GM21576 (cell line): ENCODE results near the gene MARK3.

Experiments
- ATAC-seq: cut with Tn5 transposase; IDR thresholded peaks from one replicate; pipeline ENCODE4 v1.9.1; 2021; ENCODE audit warnings: mild to moderate bottlenecking, moderate library complexity; ENCODE audit not compliant: unreplicated experiment

Gene MARK3

DNA sequence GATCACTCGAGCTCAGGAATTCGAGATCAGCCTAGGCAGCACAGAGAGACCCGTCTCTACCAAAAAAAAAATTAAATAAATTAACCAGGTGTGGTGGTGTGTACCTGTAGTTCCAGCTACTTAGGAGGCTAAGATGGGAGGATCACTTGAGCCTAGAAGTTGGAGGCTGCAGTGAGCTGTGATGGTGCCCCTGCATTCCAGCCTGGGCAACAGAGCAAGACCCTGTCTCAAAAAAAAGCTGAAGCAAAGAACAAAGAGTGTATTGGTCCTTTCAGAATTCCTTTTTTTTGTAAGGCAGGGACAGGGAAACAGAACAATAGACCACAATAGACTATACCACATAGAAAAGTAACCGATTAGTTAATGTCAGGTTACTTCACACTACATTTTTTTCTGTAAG lies 47.4 kb downstream of the MARK3 start:
- no peak for ATAC-seq

DNA sequence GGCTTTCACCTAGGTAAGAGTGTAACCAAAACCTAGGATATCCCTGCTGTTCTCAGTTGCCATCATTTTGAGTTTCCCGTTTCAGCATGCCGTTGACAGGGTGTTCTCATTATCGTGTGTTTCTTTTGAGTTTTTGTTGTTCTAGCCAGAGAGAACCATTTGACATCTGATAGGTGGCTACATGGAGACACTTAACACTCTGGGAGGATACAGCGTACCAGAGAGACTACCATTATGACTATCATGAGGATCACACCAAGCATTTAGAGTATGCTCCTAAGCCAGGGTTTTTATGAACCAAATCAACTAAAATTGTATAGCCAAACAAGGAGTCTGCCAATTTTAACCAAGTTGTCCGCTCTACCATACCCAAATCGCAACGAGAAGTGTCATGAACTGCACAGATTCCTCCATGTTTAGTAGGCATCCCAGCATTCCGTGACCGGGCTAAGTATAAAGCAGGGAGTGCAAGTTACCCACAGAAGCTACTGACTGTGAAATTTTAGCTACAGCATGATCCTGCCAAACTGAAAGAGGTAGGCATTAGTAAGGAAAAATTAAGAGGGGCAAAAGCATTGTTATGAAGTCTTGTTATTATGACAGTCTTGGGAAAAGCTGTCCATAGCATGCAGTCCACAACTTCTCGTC lies 48.8 kb downstream of the MARK3 start:
- no peak for ATAC-seq

DNA sequence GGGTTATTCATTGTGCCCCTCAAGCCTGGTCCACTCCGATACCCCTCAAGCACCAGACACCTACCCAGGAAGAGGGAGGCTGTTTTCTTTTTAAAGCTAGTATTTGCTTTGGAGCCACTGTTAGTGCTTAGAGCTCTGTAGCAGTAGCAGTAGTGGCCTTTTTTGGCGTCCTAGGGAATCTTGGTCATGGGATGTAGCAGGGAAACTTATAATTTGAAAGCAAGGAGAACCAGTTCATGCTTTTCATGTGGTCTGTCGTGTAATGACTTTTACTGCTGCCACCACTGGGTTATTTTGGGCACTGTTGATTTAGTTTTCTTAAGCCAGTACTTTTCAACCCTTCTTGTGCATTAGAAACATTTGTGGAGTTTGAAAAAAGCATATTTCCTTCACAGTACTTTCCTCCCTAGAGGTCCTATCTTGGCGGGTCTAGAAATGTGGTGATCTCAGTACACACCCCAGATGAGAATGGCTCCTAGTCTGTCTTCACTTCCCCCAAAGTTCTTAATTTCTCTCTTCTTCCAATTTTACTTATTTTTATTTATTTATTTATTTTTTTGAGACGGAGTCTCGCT lies 49.7 kb downstream of the MARK3 start:
- no peak for ATAC-seq

DNA sequence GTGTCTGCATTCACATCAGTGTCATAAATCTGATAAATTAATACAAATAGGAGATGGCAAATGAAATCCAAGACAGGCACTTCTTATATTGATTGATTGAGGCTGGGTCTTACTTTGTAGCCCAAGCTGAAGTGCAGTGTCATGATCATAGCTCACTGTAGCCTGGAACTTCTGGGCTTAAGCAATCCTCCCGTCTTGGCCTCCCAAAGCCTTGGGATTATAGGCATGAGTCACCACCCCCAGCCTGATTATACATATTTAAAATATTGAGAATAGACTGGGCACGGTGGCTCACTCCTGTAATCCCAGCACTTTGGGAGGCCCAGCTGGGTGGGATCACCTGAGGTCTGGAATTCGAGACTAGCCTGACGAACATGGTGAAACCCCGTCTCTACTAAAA lies 51.3 kb downstream of the MARK3 start:
- ATAC-seq: no peak

DNA sequence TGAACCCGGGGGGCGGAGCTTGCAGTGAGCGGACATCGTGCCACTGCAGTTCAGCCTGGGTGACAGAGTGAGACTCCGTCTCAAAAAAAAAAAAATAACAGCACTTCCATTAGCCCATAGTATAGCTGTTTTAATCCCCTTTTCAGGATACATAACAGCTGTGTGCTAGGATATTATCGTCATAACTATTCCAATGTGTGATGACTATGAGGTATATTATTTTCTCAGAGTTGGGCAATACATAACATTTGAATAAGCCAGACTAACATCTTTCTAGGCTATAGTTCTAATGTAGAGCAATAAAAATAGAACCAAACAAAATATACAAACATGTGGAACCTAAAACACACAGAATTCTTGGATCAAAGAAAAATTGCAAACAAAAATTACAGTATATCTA lies 57.1 kb downstream of the MARK3 start:
- no peak for ATAC-seq

DNA sequence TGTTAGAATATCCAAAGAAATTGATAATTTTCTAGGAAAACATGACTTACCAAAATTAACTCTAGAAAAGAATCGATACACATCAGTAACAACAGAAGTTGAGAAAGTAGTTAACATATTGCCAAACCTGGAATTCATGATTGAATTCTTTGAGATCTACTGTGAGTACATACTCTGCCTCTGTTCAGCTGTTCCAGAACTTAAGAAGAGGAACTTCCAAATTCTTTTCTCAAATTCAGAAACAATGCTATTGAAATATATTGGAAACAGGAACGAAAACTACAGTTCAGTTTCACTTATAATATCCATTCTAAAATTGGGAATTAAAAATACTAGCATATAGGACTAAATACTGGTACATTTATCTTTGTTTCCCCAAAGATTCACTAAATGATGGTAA lies 57.9 kb downstream of the MARK3 start:
- ATAC-seq: no peak

DNA sequence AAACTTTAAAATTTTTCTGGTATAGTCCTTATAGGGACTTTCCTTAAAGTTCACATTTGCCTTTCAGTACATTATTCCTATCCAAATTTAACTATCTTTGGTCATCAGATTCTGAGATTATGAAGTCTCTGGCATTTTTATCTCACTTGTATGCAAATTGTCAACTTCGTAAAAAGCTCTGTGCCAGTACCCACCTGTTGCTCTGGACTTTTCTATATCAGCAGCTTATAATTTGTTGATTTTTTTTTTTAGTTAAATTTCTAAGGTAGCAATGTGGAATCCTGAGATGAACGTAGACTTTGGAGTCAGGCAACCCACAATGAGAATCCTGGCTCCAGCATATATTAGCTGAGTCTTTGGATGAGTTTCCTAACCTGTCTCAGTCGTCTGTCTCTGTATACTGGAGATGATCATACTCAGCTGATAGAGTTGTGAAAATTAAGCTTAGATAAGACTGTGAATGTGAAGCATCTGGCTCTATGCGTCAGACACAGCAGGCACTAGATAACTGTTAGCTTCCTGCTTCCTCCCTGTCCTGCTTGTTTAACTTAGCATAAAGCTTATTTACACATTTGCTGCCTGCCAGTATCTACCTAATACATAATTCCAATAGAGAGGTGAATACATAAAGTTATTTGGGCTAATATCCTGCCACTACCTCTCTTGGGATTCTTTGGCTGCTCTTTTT lies 59.8 kb downstream of the MARK3 start:
- ATAC-seq: no peak

DNA sequence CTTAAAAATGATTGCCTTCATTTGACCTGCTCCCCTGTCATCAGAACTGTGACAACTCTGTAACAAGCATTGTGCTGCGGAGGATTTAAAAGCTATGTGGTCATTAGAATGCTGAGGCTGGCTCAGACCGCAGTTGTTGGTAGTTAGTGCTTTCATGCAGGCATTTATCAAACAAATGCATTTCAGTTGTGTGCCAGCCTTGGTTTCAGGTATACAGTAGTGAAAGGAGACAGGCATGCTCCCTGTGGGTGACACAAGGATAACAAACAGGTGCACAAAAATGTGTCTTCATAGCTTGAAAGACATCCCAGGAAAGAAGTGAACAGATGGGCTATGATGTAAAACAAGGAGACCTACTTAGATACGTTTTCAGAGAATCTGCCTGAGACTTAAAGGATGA lies 60.6 kb downstream of the MARK3 start:
- ATAC-seq: no peak

DNA sequence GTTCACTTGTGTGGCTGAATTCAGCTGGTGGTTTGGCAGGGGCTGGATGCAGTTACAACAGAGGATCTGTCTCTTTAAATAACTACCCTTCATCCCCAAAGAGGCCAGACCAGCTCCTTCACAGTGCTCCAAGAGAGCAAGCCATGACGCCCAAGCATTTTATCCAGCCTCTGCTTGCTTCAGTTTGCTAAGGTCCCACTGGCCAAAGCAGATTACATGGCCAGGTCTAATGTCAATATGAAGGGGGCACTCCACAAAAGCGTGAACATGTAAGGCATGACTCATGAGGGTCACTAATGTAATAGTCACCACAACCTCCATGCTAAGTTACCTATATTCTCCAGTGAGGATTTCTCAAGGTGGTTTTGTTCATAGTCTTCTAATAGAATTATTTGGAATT lies 62.9 kb downstream of the MARK3 start:
- ATAC-seq: no peak

DNA sequence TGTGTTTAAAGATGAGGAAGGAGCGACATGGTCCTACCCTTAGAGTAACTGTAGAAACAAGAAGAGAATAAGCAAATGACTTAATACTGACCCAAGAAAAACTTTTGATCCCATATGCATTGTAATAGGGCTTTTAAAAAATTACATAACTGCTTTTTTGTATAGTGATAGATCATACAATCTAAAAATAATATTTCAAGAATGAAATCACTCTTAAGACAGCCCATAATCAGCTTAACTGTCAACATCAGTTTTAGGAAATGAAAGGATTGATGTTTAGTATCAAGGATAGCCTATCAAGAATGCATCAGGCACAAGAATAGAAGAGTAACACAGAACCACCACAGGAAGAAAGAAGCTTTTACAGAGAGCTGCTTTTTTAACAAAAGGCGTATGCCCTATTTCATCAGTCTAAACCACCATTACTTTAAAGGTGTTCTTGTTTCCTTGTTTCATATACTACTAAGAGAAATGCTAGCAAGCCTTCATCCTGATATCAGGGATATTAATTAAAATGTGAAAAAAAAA lies 64.5 kb downstream of the MARK3 start:
- ATAC-seq: no peak

DNA sequence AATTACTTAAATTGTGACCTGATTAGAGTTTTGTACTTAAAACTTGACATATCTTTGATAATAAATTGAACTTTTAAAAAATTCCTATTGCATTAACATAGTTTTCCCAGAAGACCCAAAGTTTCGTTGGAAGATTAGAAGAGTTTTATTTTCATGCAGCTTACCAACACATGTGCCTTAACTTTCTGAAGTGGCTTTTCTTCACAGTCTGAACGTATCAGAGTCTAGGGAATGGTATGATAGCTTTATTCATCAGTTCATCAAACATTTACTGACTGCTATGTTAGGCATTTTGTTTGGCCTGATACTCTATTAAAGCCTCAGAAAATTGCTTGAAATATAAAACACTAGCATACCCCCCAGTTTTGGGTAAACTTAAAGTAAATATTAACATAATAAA lies 65.2 kb downstream of the MARK3 start:
- ATAC-seq: no peak

DNA sequence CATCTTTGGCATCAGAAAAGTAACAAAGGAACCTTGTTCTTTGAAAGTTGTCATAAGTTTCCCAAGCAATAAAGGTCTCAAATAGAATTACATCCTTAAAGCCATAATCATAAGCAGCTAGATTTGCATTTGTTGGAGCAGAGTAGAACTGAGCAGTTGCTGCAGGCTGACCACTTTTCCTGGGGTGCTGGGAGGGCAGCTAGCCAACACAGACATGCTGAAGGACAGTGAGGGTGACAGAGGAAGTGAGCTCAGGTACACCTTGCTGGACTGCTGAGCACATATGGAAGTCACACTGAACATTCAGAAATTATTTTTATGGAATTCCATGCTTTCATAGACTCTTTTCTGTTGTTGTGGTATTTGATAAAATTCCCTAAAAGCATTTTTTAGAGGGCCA lies 66.2 kb downstream of the MARK3 start:
- ATAC-seq: no peak

DNA sequence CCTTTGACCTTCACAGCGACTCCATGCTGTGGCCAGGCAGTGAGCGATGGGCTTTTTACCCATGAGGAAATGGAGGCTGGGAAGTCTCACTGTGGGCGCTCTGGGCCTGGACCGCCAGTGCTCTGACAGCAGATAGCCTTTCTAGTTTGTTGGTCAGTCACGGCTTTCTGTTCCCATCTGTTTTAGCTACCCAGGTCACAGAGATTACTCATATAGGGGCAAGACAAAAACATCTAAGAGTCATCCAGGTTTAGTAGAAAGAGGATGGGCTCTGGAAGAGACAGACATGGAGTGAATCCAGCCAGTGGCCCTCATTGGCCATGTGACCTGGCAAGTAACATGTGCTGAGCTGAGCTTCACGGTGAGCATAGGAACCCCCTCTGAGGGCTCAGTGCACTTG lies 68.6 kb downstream of the MARK3 start:
- no peak for ATAC-seq

DNA sequence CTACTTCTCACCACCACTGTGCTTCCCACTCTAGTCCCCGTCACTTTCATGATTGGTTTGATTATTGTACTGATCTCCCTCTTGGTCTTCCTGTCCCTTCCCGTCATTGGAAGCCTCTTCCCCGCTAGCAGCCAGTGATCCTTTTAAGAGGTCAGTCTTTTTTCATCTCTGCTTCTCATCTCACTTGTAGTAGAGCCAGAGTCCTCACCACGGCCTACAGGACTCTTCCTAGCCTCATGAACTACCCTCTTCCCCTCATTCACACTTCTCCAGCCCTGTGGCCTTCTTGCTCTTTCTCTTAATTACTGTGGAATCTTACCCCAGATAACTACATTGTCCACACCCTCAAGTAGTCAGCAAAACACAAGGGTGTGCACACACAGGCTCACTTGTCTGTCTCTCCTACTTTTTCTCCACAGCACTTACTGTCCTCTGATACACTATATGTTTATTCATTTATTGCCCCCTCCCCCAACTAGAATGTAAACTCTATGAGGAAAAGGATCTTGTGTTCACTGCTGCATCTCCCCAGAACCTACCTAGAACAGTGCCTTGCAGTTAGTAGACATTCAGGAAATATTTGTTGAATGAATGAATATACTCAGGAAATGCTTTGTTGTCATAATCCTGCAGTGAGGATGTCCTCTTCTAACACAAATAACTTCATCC lies 71.1 kb downstream of the MARK3 start:
- ATAC-seq: no peak

DNA sequence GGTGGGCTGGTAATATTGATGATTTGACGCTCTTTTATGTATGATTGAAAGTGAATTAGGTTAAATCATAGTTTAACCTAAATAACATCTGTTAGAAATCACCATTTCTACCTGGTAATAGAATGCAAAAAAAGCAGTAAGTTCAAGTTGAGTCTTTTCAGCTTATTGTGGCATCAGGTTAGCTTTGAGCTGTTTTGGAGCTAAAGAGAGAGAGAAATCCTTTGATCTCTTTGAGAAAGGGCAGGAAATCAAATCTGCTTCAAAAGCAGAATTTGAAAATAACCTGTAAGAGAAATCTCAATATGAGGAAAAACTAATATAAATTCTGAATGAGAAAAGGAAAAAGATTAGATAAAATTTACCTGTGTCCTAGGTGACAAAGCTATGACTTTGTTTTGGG lies 75.2 kb downstream of the MARK3 start:
- no peak for ATAC-seq

DNA sequence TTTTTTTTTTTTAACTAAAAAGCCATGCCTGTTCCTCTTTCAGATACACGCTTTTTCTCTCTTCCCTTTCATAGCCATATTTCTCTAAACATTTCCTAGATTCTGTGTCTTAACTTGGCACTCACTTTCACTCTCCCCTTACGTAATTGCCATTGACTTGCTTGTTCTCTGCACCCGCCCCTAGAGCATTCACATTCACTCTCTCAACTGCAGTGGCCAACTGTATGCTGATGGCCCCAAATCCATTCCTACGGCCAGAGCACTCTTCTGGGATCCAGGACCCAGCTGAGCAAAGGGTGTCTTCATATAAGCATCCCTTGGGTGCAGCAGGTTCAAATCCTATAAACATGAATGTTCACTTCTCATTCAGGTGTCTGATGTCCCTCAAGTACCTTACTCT lies 77.9 kb downstream of the MARK3 start:
- no peak for ATAC-seq

DNA sequence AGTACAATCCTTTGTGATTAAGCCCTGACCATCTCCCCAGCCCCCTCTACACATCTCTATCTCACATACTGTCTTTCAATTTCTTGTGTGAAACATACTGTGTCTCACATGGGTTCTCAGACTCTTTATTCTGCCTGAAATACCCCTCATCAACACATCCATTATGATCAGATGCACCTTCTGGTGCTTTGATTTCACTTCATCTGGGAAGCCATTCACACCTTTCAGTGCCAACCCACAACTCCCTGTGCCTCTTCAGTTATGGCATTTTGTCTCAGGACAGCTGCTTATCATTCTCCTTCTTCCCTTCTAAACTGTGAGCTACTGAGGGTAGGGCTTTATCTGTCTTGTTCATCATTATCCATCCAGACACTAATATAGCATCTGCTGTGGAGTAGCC lies 78.6 kb downstream of the MARK3 start:
- no peak for ATAC-seq

DNA sequence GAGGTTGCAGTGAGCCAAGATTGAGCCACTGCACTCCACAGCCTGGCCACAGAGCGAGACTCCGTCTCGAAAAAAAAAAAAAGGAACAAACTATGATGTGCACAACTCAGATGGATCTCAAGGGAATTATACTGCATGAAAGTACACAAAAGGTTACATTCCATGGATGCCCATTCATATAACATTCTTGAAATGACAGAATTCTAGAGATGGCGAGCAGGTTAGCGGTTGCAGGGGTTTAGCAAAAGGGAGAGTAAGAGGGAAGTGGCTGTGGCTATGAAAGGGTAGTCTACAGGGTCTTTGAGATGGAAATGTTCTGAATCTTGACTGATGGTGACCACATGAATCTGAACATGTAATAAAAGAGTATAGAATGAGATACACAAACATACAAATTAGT lies 87.7 kb downstream of the MARK3 start:
- no peak for ATAC-seq

DNA sequence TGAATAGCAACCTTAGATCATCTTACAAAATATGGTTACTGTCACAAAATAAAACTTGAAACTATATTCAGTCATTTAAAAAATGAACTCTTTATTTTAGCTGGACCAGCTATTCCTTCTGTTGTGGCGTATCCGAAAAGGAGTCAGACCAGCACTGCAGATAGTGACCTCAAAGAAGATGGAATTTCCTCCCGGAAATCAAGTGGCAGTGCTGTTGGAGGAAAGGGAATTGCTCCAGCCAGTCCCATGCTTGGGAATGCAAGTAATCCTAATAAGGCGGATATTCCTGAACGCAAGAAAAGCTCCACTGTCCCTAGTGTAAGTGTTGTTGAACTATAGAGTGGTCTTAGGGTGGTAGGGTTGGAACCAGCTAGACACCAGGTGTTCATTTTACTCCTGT lies 89.7 kb downstream of the MARK3 start:
- no peak for ATAC-seq

DNA sequence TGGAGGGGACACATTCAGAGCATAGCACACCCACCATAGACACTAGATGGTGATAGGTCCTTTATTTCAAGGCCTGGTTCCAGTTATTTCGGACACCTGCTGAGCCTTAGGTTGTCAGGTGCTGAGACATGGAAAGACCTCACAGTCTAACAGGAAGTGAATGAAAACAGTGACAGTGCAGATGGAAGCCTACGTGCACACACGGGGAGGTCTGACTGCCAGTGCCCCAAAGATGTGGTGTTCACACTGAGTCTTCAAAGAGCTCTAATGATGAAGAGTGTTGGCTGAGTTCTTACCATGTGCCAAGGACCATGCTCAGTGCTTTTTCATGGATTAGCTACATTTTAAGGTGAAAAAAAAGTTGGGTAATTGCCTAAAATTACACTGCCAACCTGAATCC lies 90.8 kb downstream of the MARK3 start:
- no peak for ATAC-seq

DNA sequence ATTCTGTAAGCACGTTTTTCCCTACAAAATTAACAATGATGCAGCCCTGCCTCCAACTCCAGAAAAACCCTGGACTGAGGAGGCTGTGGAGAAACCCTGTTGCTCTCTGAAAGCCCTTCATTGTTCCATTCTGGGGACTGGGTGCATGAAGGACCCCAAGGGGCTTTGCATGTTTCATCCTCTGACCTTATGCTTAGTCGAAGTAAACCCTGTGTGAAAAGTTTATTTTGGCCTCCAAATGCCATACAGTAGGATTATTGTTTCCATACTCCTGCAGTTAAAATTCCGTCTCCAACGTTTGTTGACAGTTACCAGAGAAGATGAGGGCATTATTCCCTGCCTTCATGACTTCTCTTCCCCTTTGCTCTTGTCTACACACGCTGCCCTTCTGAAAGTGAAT lies 91.4 kb downstream of the MARK3 start:
- no peak for ATAC-seq

DNA sequence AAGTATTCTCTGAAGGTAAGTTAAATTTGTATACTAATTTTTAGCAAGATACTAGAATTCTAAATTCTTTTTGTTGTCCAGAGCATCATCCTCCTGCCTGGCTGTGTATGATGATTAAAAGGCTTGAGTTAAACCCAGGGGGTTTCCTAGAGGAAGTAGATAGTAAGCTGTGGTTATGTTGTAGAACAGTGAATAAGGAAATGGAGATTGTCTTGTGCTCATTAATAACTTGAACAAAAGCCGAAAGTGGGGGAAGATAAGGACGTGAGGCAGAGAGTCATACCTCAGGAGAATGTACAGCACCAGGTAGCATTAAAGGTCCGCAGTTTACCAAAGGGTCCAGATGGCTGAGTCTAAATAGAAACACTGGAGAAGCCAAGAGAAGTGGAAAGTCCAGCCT lies 95.4 kb downstream of the MARK3 start:
- ATAC-seq: peak; percentile 72
